SK-N-SH (cell line): ENCODE results near the gene GPSM3.

Experiments
- CTCF ChIP-seq: fragments of 200-600 bp; sonication (generic); IDR thresholded peaks from 2 replicates; pipeline ENCODE4 v1.6.1; 2017; ENCODE audit warnings: antibody characterized with exemption, mild to moderate bottlenecking, moderate library complexity
- SIN3A ChIP-seq: IDR thresholded peaks from 2 replicates; pipeline ENCODE4 v1.6.1; 2012; ENCODE audit warnings: low read depth, mild to moderate bottlenecking, low read length, moderate library complexity, borderline replicate concordance

- no peak for TF ChIP-seq CTCF
- TF ChIP-seq SIN3A, result no peak
Measured at GRCh38 chr6:32194388-32194787, 1.9 kb upstream of the GPSM3 start.
